ENCODE results near the gene GNG2. TPM values are rescaled to one million over a fixed set of nuclear protein-coding genes. Genes with fewer than 3 reads are reported as not detected.

Gene GNG2
- total RNA-seq, 1 experiment from 2014 or later = 9.3 TPM

DNA sequence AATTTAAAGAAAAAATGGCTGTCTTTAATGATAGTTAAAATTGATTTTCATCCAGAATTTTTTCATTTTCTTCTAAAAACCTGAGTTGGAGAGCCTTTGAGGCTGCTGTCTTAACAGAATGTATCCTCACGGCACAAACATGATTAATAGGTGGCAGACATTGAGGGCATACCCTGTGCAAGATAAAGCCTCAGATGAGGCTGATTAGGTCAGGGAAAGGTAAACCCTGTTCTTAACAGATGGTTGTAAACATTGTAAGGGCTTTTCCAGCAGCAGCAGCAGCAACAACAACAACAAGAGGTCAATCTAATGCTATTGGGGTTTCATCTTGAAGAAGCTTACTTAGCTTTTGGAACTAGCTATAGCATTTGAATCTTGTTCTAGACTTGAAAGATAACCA lies 17.4 kb downstream of the GNG2 start:
- Histone ChIP-seq H3K4me3 (ENCODE audit: low read length) (no peak overlapping the region), H3K27me3 (ENCODE audit: low read length) (no peaks in the 10 kb centered on the region), H2AFZ (ENCODE audit: low read length) (no peak overlapping the region), H3K9me2 (replicated peaks; ENCODE audit: low read length) (no peaks in the 10 kb centered on the region), H4K20me1 (ENCODE audit: low read length) (no peaks in the 10 kb centered on the region), H3F3A (ENCODE audit: low read length, unreplicated experiment) (no peaks in the 10 kb centered on the region), H3K4me2 (ENCODE audit: low read length) (no peak overlapping the region), H3K27ac (ENCODE audit: low read length) (no peak overlapping the region), H3K36me3 (ENCODE audit: low read depth, low read length) (no peaks in the 10 kb centered on the region), H3K9ac (ENCODE audit: low read length) (no peak overlapping the region), H3K79me2 (ENCODE audit: low read length) (no peaks in the 10 kb centered on the region), H3K9me3 (ENCODE audit: low read length) (no peaks in the 10 kb centered on the region), H3K4me1 (ENCODE audit: insufficient read depth, low read length) (peaks cover 15% of the 10 kb centered on the region)
- no peak for ATAC-seq
- BruUV-seq (replicated peaks) = no TSS peak
- TF ChIP-seq EZH2 (IDR thresholded peaks at IDR 0.05; ENCODE audit: low read length, unreplicated experiment) (no peak), EZH2phosphoT487 (IDR thresholded peaks at IDR 0.05; ENCODE audit: borderline replicate concordance, low read length) (no peak)
- TF ChIP-seq, protein P1, sequence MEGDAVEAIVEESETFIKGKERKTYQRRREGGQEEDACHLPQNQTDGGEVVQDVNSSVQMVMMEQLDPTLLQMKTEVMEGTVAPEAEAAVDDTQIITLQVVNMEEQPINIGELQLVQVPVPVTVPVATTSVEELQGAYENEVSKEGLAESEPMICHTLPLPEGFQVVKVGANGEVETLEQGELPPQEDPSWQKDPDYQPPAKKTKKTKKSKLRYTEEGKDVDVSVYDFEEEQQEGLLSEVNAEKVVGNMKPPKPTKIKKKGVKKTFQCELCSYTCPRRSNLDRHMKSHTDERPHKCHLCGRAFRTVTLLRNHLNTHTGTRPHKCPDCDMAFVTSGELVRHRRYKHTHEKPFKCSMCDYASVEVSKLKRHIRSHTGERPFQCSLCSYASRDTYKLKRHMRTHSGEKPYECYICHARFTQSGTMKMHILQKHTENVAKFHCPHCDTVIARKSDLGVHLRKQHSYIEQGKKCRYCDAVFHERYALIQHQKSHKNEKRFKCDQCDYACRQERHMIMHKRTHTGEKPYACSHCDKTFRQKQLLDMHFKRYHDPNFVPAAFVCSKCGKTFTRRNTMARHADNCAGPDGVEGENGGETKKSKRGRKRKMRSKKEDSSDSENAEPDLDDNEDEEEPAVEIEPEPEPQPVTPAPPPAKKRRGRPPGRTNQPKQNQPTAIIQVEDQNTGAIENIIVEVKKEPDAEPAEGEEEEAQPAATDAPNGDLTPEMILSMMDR (conservative IDR thresholded peaks at IDR 0.05; ENCODE audit: low read depth, low read length) = no peak
- ChIA-PET CTCF (no interaction called here), POLR2A (ENCODE audit: unreplicated experiment) (no interaction called here)
- intact Hi-C loops (cut with micrococcal nuclease) = no loop called here
- DNase-seq = no peak

DNA sequence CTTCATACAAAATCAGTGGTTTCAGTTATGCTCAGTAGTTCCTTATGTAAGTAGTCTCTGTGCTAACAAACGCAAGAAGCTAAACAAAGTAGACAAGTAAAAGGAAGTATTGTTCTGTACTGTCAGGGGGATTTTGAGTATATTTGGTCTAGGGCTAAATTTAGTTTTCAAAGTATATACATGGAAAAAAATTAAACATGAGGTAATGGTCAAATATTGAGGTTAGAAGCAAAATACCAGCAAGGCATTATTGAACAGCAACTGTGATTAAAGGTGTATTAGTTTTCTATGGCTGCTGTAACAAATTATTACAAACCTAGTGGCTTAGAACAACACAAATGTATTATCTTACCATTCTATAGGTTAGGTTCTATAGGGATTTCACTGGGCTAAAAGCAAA lies 18.8 kb downstream of the GNG2 start:
- H3F3A ChIP-seq (ENCODE audit: low read length, unreplicated experiment) = no peaks in the 10 kb centered on the region
- H3K27me3 ChIP-seq (ENCODE audit: low read length) = no peaks in the 10 kb centered on the region
- intact Hi-C loops (cut with micrococcal nuclease) = no loop called here
- ATAC-seq (no peak), DNase-seq (no peak)
- TF ChIP-seq EZH2phosphoT487 (IDR thresholded peaks at IDR 0.05; ENCODE audit: borderline replicate concordance, low read length) (no peak), EZH2 (IDR thresholded peaks at IDR 0.05; ENCODE audit: low read length, unreplicated experiment) (no peak)
- no peaks in the 10 kb centered on the region for H3K36me3 ChIP-seq (ENCODE audit: low read depth, low read length)
- no peak overlapping the region for H3K27ac ChIP-seq (ENCODE audit: low read length)
- H3K4me3 ChIP-seq (ENCODE audit: low read length) = no peak overlapping the region
- no peak overlapping the region for H3K9ac ChIP-seq (ENCODE audit: low read length)
- ChIA-PET CTCF (no interaction called here), POLR2A (ENCODE audit: unreplicated experiment) (interaction anchor here (0.6 kb wide), 1 partner anchor 337 kb away, joined by 3 read pairs; no protein-coding TSS in a partner anchor)
- no peak overlapping the region for H2AFZ ChIP-seq (ENCODE audit: low read length)
- no peaks in the 10 kb centered on the region for H3K9me2 ChIP-seq (replicated peaks; ENCODE audit: low read length)
- no peaks in the 10 kb centered on the region for H3K9me3 ChIP-seq (ENCODE audit: low read length)
- H3K79me2 ChIP-seq (ENCODE audit: low read length) = no peaks in the 10 kb centered on the region
- no TSS peak for BruUV-seq (replicated peaks)
- H3K4me1 ChIP-seq (ENCODE audit: insufficient read depth, low read length) = peaks cover 3% of the 10 kb centered on the region
- H3K4me2 ChIP-seq (ENCODE audit: low read length) = no peak overlapping the region
- H4K20me1 ChIP-seq (ENCODE audit: low read length) = no peaks in the 10 kb centered on the region

DNA sequence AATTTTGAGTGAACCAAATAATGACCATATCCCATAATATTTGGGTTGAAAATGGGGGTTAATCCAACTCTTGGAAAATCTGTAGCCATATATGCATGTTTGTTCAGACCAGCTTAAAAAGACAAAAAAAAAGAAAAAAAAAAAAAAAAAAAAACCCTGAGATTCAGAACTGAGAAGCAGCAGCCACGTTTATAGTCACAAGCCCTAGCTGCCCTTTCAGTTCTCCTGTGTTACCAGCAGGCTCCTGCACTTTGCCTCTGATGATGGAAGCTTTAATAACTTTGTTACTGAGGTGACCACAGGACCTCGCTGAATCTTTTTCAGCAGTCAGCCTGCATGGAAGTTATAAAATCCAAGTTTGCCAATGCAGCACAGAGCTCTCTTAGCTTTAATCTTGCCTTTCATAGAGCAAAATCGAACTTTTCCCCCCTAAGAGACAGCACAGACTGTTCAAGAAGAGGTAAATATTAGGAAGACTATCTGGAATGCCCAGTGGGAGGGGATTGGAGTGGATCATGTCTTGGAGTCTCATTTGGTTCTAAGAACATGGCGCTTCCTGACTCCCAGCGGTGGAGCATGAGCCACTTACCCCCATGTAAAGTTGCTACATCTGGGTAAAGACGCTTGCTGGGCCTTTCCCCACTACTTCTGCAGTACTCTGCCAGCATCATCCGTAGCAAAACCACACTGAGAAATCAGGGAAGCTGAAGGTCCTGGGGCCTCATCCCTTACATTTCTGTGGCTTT lies 20.6 kb downstream of the GNG2 start:
- Histone ChIP-seq H2AFZ (ENCODE audit: low read length) (no peak overlapping the region), H3K27ac (ENCODE audit: low read length) (no peak overlapping the region), H3F3A (ENCODE audit: low read length, unreplicated experiment) (no peaks in the 10 kb centered on the region), H3K9me2 (replicated peaks; ENCODE audit: low read length) (no peaks in the 10 kb centered on the region), H3K9ac (ENCODE audit: low read length) (no peak overlapping the region), H3K4me2 (ENCODE audit: low read length) (no peak overlapping the region), H3K27me3 (ENCODE audit: low read length) (no peaks in the 10 kb centered on the region), H3K79me2 (ENCODE audit: low read length) (no peaks in the 10 kb centered on the region), H3K4me1 (ENCODE audit: insufficient read depth, low read length) (no peaks in the 10 kb centered on the region), H3K36me3 (ENCODE audit: low read depth, low read length) (no peaks in the 10 kb centered on the region), H4K20me1 (ENCODE audit: low read length) (no peaks in the 10 kb centered on the region), H3K4me3 (ENCODE audit: low read length) (no peak overlapping the region), H3K9me3 (ENCODE audit: low read length) (no peaks in the 10 kb centered on the region)
- intact Hi-C loops (cut with micrococcal nuclease) = no loop called here
- no TSS peak for BruUV-seq (replicated peaks)
- TF ChIP-seq, protein P1 (conservative IDR thresholded peaks at IDR 0.05; ENCODE audit: low read depth, low read length) = no peak
- TF ChIP-seq EZH2 (IDR thresholded peaks at IDR 0.05; ENCODE audit: low read length, unreplicated experiment) (no peak), EZH2phosphoT487 (IDR thresholded peaks at IDR 0.05; ENCODE audit: borderline replicate concordance, low read length) (no peak)
- ATAC-seq (no peak), DNase-seq (no peak)
- POLR2A ChIA-PET (ENCODE audit: unreplicated experiment) = no interaction called here
- CTCF ChIA-PET = interaction anchor here (0.6 to 0.7 kb wide), 2 partner anchors 302 to 390 kb away, joined by 3 to 9 read pairs; no protein-coding TSS in a partner anchor
